ENCODE measurements around the gene EGLN2.
"Not testable (repeated sequence)": the region's sequence is repeated elsewhere in the genome, so short reads cannot be mapped to it uniquely, and the experiment has no call there.

EGLN2 gene

GRCh38 chr19:40850277-40850676 is 51.3 kb downstream of the EGLN2 start, which contains the start of gene CYP2A6:
TSS of gene CYP2A6 (minus strand) at chr19:40850447. CDS start at chr19:40850426, 21 bp downstream.
- not testable (repeated sequence) for DNase-seq

GRCh38 chr19:40852467-40853152 is 53.6 kb downstream of the EGLN2 start:
- DNase-seq: not testable (repeated sequence)

Measured in cortex of kidney (tissue), 1 donor.